GM21447 (cell line): Measurements from ENCODE around the gene PTGFRN.

Experiments used
- ATAC-seq: cut with Tn5 transposase; IDR thresholded peaks from one replicate; pipeline ENCODE4 v1.9.1; 2021; ENCODE audit not compliant: unreplicated experiment

The PTGFRN gene

GRCh38 chr1:116941670-116942069 lies 32.0 kb downstream of the PTGFRN start:
- ATAC-seq: no peak

- no peak for ATAC-seq
Measured at GRCh38 chr1:116942344-116942743, 32.6 kb downstream of the PTGFRN start.

DNA sequence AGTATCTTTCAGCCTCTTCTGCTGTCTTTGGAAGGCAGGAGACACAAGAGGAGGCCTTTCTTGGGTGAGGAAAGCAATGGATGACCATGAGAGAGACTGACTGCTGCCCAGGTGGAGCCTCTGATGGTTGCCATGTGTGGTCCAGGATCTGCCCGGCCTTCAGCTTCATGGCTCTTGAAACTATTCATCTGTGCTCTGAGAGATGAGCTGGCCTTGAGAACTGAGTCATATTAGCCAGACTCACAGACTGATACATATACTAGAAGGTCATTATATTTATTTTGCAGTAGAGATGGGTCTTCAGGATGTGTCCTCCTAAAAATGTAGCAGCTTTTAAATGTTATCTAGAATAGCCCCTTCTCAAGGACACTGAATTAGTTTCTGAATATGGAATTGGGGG lies 33.7 kb downstream of the PTGFRN start:
- ATAC-seq: no peak

DNA sequence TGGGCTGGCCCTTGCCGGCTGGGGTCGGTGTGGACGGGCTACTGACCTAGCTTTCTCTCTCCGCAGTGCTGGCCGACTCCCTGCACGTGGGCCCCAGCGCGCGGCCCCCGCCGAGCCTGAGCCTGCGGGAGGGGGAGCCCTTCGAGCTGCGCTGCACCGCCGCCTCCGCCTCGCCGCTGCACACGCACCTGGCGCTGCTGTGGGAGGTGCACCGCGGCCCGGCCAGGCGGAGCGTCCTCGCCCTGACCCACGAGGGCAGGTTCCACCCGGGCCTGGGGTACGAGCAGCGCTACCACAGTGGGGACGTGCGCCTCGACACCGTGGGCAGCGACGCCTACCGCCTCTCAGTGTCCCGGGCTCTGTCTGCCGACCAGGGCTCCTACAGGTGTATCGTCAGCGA lies 34.9 kb downstream of the PTGFRN start:
- no peak for ATAC-seq

DNA sequence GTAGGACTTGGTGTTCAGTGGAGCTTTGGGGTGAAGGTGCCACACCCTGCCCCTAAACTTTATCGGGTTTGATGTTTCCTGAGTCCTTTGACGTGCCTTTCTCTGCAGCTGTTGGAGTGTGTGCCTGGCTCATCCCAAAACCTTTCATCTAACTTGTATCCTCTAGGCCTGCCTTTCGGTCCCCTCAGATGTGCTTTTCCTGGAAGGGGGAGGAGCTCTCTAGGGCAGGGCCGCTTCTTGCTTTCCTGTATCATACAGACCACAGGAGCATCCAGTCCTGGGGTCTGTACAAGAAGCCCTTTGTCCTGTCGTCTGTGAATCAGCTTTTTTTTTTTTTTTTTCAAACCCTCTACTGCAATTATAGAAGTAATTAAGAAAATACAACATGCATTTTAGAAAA lies 35.7 kb downstream of the PTGFRN start:
- no peak for ATAC-seq

GRCh38 chr1:116945996-116946395 lies 36.3 kb downstream of the PTGFRN start:
- ATAC-seq: no peak

- no peak for ATAC-seq
Measured at GRCh38 chr1:116947092-116947860, 37.6 kb downstream of the PTGFRN start.

DNA sequence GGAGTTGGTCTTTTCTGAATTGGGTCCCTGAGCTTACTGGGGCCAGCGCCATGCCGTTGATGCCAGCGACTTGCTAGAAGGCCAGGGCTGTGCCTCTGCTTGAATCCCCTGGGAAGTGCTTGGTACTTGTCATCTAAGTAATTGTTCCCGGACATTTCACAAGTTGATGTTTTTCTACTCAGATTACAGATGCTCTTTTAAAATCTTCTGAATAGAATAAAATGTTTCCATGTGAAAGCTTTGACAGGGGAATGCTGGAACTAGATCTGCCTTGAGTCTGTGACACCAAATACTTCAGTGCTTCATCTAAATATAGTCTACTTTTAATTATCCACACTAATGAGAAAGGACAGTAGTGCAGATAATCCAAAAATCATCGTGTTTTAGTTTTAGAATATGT lies 38.3 kb downstream of the PTGFRN start:
- no peak for ATAC-seq

DNA sequence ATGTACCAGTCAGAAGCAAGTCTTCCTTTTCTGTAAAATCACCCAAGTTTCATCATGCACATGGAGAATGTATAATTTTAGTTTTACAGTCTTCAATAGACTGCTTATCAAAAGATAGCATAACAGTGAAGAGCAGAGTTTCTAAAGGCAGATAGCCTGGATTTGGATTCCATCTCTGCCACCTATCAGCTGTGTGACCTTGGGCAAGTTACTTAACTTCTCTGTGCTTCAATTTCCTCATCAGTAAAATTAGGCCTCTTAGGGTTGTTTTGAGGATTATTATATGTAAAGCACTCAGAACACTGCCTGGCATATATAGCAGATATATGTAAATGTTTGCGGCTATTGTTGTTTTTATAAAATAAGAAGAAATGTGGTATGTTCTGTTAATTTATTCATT lies 38.9 kb downstream of the PTGFRN start:
- no peak for ATAC-seq

- no peak for ATAC-seq
Measured at GRCh38 chr1:116949213-116949985, 39.7 kb downstream of the PTGFRN start.

GRCh38 chr1:116950517-116951199 lies 40.9 kb downstream of the PTGFRN start:
- ATAC-seq: no peak

DNA sequence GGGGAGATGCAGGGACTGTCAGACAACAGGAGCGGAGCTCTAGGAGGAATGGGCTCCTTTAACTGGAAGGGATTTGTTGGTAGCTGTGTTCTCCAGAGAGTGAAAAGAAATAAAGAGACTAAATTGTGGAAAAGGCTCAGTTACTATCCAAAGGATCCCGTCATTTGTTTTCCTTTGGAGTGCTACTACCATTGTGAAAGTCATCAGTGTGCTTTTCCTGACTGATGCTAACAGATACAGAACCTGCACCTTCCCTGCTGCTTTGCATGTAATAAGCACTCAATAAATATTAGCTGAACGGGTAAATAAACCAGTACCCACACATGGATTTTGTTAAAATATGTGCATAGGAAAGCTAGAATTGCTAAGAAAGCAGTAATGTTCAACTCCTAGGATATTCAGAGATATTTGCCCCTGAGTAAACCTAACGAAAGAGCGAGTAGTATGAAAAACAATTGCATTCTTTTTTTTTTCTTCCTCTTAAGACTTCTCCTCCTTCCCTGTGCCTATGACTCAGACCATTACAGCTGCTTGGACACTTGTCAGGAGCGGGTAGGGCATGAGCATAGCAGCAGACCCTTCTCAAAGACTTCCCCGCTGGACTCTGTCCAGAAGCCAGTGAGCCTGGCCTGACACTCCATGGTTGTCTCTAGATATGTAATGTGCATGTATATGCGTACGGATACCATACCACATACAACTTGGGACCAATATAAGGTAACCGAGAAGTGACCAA lies 41.7 kb downstream of the PTGFRN start:
- no peak for ATAC-seq

GRCh38 chr1:116952738-116953275 lies 43.1 kb downstream of the PTGFRN start:
- ATAC-seq: no peak

DNA sequence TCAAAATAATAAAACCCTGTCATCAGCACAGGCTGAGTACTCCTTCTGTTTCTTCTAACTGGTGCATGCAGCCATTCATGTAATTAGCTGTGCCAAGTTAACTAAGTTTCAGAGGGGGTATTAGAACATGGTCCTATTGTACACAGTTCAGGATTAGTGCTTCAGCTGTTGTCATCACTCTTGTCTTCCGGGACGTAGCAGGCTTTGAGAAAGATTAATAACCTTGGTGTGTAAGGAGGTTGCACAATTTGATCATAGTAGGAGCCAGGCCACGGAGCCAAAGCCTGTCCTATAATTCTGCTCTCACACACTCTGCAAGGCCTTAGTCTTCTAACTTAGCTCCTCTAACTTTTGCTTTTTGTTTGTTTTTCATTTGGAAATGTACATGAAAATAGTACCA lies 44.7 kb downstream of the PTGFRN start:
- no peak for ATAC-seq

DNA sequence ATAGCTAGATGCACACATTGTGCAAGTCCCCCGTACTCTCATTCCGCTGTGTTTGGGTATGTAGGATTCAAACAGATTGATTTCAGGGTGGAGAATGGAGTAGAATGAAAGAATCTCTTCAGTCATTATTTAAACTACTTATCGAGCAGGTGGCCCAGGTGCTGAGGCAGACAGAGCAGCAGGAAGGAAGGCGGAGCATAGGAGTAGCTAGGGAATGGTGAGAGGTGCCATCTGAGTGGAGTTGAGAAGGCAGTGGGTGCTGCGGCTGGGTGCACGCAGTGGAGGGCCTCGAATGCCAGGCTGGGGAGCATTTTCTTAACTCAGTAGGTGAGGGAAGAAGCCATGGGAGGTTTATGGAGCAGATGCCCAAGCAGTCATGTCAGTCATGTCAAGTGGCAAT lies 46.7 kb downstream of the PTGFRN start:
- no peak for ATAC-seq

DNA sequence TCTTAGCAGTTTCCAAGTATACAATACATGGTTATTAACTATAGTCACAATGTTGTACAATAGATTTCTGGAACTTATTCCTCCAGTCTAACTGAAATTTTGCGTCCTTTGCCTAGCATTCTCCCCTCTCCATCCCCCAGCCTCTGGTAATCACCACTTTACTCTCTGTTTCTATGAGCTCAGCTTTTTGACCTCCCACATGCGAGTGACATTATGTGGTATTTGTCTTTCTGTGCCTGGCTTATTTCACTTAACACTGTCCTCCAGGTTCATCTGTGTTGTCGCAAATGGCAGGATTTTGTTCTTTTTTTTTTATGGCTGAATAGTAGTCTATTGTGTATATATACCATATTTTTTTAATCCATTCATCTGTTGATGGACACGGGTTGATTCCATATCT lies 47.9 kb downstream of the PTGFRN start:
- no peak for ATAC-seq

- no peak for ATAC-seq
Measured at GRCh38 chr1:116958110-116958509, 48.4 kb downstream of the PTGFRN start.

GRCh38 chr1:116958977-116959376 lies 49.3 kb downstream of the PTGFRN start:
- ATAC-seq: no peak

DNA sequence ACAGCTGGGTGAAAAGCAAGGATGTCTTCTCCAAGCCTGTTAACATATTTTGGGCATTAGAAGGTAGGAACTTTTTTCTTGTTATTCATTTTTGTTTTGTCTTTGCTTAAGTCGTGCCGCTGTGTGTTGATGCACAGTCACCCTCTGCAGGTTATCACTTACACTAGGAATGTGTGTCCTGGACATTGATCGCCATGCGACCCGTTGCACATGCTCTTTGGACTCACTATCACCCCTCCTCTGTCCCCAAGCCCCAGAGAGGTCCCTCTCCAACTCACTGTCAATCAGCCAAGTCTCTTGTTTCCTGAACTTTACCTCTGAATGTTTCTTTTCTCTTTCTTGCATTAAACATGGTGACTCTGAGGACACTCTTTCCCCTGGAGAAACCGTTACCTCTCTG lies 51.9 kb downstream of the PTGFRN start:
- ATAC-seq: no peak

DNA sequence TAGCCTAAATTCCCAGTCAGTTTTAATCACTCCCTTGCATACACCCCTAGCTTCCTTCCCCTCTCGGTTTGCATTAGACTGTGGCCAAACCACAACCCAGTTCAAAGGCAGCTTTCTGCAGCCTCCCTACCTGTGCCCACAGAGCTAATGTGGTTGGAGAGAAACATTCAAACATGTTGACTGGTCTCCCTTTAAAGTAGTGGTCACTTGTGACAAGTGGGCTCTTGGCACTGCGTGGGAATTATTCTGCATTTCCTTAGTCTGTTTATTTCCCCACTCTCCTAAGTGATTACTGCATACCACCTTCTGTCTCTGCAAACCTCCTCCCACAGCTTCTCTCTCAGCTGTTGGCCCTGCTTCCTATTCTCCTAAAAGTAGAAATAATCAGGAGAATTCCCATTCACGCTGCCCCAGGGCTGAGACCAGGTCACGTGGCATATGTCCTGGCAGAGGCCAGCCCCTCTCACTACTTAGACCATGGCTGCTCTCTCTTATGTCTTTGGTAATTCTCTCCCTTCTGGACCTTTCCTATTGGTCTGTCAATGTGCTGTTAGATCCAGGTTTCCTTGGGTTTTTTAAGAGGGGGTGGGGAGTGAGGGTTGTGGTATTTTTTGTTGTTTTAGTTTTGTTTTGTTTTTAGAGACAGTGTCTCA lies 53.4 kb downstream of the PTGFRN start:
- ATAC-seq: no peak
